Nasal cavity respiratory epithelium epithelial cell of viscerocranial mucosa (primary cell): Measurements from ENCODE around the gene SNRPF. TPM values are rescaled to one million over a fixed set of nuclear protein-coding genes. Genes with fewer than 3 reads are reported as not detected.

Experiments used
- total RNA-seq: library from RNA; depleted of rRNA; stranded (reverse); fragments of >200 nt; gene quantifications from 2 replicates; pipeline ENCODE4 v1.2.3, GENCODE V29; 2014

The SNRPF gene
- 12.9 and 13.7 TPM in 2 replicates for total RNA-seq

GRCh38 chr12:95858451-95859343 lies at the start of gene SNRPF:
SNRPF (plus strand) TSS chr12:95858952; CDS start chr12:95859074, 122 bp downstream.

Other genes starting within 250 kb of the SNRPF start
- 73.8 and 160 TPM in 2 replicates for gene NTN4, start 68.2 kb upstream of the SNRPF start, total RNA-seq
- under 0.01 TPM in 1 of 2 replicates, not detected in the other for gene CCDC38, start 83.7 kb downstream of the SNRPF start, total RNA-seq
- under 0.01 TPM in 1 of 2 replicates, not detected in the other for gene AMDHD1, start 84.4 kb downstream of the SNRPF start, total RNA-seq
- gene HAL, start 137.4 kb downstream of the SNRPF start, total RNA-seq = 0.68 and 0.78 TPM in 2 replicates
- gene LTA4H, start 176.6 kb downstream of the SNRPF start, total RNA-seq = 69.4 and 89.6 TPM in 2 replicates